GM18517 (cell line): ENCODE measurements around the gene NBEA.

ENCODE experiments used
- ATAC-seq: cut with Tn5 transposase; IDR thresholded peaks from one replicate; pipeline ENCODE4 v1.9.1; 2021; ENCODE audit warnings: mild to moderate bottlenecking, moderate library complexity; ENCODE audit not compliant: unreplicated experiment

Gene NBEA

DNA sequence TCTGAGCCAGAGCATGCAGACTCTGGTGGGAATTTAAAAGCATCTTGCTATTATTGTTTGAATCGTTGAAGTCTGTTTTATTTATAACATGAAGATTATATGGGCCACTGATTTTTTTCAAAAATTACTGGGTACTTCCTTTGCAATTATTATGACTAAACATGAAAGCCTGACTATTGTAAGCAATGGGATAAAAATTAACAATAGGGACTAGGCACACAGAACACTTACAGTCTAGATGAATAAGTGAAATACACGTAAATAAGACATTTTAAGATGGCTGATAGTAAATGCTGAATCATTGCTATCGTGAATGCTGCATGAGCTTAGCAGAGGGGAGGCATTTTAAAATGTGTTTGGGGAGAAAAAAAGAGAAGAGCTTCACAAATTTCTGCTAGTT lies 615.4 kb downstream of the NBEA start:
- ATAC-seq, result no peak

DNA sequence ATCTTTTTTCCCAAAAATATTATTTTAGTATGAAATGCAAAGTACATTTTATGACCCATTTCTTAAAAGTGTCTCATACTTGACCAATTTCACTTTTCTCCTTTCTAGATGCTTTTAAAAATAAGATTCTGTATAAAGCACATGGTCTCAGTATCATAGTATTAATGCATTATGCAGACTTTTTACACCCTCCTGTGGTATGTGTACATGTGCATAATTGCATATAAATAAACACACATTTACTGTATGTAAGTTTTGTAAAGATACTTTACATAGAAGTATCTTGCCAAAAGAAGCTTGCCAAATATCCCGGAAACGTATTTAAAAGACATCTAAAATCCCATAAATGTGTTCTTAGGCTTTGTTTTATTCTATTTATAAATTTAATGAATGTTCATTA lies 619.5 kb downstream of the NBEA start:
- no peak for ATAC-seq

DNA sequence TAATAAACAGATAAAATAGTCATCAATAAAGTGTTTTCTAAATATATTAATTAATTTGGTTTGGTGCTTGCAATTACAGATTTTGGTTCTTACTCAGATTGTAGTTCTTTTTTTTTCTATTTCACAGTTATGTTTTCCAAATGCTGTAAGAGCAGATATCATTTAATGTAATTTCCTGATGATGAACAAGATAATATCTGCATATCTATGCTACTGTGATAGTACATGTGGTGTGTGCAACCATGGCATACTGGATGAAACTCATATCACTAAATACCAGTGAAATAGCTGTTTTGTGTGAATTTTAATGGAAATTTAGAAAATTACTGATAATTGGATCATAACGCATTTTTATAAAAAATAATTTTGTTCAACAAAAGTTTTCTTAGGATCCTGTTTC lies 623.2 kb downstream of the NBEA start:
- no peak for ATAC-seq

DNA sequence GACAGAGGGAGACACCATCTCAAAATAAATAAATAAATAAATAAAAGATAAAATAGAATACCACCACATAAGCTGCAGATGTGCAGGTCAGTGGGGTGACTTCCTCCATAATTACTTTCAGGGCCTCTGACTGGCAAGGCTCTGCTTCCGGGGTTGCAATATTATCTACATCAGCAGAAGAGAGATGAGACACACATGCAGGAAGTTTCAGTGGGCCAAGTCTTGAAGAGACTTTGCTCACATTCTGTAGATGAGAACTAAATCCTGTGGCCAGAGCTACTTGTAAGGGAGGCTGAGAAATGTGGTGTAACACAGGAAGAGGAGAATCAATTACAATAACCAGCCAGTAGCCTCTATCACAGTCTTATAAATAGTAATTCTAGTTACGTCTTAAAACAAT lies 624.3 kb downstream of the NBEA start:
- ATAC-seq, result no peak

DNA sequence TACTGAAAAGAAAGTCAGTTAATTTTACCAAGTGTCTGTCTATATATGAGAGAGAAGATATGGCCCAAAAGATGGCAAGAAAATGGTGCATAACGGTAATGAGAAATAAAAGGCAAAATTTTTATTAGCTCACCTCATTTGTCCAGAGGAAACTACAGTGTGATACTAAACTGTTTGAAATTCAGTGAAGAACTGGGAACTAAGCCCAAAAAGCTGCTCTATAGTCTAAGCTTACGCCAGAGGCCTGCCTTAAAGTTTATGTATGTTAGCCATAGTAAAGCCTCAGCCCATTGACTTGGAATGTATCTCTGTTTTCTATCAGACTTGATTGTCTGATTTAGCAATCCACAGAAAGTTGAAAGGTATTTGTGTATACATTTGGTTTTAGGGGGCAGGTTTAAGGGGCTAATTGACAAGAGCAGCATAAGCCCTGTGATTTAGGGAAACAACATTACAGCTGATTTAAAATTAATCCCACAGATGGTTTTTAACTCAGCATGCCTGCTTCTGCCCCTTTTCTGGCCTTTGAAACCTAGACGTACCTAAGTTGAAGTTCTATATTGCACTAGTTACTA lies 625.4 kb downstream of the NBEA start:
- no peak for ATAC-seq

DNA sequence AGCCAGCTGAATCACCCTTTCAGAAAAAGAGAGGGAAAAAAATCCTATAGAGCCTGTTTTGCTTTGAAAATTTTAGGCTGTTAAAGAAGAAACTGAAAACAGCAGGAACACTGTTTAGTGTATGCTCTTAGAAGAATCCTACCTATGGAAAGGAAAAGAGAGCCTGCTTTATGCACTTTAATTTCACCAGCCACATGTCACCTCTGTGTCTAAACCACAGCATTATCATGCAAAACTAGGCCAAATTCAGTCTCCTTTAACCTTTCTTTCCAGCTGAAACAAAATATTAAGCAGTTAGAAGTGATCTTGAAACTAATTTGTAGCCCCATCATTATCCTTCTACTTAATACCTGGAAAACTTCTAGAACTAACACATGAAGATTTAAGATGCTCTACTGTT lies 631.6 kb downstream of the NBEA start:
- no peak for ATAC-seq

DNA sequence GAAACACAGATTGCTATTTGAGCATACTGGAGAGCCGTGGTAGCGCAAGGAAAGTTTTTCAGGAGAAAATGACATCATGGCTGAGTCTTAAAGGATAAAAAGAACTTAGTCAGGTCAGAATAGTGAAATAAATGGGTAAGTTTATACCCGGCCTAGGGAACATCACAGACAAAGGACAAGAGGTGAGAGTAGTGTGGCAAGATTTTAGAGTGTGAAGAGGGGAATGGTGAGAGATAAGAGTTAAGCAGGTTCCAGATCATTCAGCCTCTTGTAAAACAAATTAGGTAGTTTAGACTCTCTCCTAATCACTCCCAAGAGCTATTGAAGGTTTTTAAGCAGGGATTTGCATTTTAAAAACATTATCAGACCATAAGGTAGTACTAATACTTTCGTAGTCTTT lies 650.4 kb downstream of the NBEA start:
- ATAC-seq, result no peak

DNA sequence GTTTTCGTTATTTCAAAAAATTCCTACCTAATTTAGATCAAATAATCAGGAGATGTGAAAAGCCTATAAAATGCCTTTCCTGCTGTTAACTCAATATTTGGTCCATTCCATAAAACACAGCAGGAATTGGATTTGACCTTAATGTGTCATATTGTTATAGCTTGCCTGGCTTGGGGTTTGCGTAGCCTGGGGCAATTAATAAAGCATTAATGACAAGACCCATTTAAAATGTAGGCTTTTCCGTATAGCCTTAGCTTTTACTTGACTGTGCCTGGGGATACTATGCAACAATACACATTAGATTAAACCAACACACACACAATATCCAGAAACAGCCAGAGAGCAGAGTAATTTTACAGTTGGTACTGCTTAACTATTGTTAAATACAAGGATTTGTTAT lies 651.6 kb downstream of the NBEA start:
- no peak for ATAC-seq

DNA sequence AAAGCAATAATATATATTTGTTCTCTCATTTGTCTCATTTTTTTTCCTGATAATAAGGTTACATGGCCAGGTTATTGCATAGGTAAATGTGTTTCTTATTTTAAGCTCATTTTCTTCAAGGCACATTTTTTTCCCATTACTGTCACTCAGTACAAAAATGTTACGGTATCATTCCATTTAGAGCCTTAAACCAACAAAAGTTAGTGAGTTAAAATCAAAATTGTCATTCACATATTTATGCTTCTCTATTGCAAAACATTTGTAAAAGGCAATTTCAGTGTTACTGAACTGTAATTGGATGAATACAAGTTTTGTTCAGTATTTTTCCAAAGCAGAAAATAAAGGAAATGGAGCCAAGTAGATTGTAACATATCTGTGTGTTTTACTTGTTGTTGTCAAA lies 652.0 kb downstream of the NBEA start:
- ATAC-seq, result no peak

DNA sequence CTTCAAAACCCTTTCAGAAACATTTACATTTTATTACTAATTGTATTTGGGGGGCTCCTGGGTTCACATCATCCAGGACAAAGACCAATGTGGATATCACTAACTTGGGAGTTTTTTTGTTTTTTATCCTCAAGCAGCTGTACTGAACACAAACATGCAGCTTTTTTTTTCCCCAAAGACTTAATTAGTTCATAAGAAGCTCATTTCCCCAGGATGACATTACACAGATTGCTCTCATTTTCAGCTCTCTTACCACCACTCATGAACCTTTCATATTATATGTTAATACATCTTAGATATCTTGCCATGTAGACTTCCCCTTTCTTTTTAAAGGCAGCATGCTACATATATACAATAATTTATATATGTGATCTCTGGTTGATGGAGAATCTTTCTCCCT lies 653.1 kb downstream of the NBEA start:
- no peak for ATAC-seq

DNA sequence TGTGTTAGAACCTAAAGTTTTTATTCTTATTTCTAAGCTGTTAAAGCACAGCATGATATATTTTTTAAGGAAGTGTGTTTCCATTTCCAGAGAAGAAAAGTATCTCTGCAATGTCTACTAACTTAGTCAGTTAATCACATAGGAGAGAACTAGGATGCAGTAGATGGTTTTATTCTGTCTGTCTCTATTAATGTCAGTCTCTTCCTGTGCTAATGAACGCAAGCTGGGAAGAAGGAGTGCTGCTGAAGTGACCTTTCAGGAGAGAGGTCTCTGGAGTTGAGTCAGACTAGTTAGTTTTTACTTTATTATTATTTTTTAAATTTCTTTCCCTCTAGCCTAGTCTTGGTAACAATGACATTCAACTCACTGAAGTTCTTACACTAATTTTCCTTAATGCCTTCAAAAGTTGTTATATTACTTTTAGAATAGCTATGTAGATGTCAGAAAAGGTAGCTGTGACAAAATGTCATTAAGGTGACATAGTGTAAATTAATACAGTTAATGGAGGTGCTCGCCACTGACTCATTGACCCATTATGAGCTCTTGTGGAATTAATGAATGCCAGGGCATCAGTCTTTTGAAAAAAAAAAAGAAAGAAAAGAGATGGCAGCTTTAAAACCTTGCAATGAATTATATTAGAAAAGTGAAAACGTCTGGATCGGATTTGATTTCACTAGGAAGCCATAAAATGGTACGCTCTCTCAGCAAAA lies 654.4 kb downstream of the NBEA start:
- no peak for ATAC-seq

DNA sequence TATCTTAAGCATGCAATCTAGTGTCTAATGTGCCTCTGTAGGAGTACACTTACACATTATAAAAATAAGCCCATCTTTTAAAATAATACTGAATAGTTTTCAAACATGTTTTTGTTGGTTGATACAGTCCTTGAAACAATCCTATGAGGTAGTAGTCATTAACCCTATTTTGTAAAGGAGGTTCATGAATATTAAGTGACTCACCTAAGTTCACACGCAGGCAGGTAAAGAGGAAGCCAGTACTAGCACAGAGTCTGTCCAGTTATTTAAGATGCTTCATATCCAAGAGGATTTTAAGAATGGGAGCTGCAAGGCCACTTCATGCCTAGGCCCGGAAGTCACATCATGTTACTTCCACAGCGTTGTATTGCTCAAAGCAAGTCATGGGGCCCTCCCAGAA lies 655.4 kb downstream of the NBEA start:
- ATAC-seq, result no peak

DNA sequence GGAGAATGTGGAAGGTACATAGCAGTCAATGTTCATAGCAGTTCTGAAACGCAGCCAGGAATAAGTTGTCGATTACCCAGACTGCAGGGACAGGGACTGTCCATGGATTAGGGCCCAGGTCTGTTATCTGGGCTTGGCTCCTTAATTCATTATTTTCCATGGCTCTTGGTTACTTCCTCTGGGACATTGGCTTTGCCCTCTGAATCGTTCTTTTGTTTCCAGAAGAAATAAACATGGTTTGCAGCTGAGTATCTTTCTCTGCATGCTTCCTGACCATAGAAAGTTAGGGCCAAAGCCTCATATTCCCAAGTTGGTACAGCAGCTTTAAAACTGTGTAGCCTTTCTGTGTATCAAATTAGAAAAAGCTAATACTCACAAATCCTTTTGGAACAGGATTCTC lies 656.2 kb downstream of the NBEA start:
- ATAC-seq, result no peak

DNA sequence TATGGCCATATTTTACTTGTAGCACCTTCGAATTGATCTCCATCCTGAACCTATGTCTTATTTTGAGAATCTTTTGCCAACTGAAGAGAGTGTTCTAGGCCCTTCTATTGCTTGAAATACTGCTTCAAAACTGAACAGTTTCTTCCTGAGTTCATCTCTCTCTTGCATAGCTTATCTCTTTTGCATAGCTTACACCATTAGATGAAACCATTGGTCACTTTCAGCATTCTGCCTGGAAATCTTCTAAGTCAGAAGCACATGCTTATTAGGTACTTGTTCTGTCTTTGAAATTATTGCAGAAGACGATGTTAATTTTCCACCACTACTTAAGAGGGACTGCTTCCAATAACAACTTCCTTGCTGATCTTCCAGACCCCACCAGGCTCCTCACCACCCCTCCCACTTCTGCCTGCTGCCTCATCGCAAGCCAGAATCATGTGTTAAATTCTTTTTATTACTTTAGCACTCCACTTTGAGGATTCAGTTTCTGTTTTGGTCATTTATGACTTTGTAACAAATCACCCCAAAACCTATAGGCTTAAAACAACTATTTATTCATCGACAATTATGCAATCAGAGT lies 656.8 kb downstream of the NBEA start:
- no peak for ATAC-seq

DNA sequence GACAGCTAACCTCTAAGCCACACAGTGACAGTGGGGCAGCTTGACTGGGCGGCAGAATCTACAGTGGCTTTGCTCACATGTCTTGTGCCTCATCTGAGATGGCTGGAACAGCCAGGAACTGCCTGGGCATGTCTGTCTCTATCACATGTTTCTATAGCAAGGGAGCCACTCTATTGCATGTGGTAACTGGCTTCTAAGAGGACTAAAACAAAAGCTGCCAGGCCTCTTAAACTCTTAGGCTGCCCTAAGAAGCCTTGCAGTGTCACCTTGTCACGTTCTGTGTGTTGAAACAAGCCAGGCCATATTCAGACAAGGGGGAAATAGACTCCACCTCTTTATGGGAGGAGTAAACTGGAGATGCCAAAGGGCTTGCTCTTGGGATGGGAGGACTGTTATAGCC lies 657.3 kb downstream of the NBEA start:
- no peak for ATAC-seq

DNA sequence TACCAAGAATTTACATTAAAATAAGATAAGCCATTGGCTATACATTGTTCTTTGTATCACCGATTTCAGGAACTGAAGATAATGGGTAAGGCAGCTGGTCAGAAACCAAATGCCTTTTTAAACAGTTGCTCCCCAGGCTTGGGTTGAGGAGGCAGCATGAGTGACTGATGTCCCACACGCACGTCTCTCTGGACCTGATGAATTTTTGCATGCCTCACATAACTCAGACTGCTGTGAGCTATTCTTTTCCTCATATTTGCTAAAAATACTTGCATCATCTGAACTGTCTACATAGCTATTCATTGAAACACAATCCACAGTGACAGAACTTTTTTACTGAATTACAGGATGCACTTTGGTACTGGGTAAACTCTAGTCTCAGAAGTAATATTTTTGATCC lies 658.1 kb downstream of the NBEA start:
- ATAC-seq, result no peak

DNA sequence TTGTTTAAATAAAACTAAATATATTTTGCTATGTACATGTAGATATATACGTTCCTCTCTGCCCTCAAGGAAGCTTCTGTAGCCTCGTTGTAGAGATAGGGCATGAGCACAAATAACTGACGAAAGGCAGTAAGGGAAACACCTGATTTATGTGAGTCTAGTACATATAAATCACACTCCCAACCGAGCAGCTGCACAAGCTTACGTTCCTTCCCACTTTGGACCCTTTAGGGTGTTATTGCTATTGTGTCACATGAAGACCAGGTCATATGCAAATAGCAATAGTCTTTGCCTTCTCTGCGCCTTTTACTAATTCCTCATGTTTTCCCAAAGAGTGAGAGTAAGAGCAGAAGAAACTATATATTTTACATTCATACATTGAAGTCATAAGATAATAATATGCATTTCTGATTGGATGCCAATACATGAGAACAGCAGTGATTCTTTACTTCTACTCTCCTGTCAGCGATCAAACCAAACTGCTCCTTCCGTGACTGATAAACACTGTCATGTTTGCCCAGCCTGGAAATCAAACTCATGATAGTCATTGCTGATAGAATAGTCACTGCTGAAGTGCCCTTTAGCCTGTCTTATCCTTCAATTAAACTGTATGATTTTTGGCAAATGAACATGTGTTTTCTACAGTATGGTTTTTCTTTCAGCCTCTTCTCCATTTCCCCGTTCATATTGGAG lies 661.7 kb downstream of the NBEA start:
- no peak for ATAC-seq

DNA sequence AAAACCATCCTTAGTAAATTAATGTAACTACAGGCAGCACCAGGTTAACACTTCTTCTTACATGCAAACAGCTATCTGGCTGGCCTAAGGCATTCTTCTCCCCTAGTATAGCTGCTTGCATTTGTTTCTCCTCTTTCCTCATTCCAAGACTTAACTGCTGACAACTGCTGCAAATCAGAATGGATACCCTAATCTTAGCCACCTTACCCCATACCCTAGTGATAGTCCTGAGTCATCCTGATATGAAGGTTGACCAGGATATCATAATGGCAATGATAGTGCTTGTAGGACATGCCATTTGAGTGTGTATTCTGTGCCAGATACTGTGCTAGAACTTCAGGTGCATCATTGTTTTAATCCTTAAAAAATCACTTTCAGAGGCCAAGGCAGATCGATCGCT lies 672.6 kb downstream of the NBEA start:
- ATAC-seq, result no peak

DNA sequence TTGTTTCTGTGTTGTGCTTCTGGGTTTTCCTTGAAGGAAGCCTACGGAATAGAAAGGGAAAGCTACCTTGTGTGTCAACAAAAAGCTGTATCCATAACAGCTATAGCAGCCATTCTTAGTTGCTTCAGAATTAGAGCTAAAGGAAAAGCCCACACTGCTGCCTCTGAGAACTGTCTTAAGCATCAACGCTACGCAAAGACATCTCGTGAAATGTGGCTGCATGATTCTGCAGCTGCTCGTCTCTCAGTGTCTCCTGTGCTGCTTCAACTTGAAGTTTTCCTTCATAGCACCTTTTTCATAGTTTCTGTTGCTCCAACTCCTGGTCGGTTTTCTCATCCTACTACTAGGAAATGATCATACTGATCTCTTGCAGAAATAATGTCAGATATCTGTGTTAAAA lies 675.4 kb downstream of the NBEA start:
- no peak for ATAC-seq

DNA sequence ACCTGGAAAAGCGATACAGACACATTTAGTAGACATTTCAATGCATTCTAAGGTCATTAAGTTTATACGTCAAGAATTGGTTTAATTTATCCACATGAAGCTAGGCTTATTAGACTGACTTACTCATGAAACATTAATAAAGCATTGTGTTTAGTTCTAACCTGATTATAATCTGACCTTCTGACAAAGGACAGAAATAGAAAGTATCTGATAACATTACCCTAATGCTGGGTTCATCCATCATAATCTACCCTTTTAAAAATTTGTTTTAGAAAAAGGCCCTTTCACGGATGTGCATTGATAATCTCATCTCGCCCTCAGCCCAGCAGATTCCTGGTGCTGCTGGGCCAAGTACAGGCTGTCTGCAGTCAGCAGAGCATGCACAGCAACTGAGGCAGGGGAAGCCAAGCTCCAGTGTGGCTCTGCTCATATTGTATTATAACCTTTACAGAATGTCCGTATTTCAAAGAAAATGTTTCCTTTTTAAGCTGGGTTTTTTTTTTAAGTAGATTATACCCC lies 676.6 kb downstream of the NBEA start:
- no peak for ATAC-seq

DNA sequence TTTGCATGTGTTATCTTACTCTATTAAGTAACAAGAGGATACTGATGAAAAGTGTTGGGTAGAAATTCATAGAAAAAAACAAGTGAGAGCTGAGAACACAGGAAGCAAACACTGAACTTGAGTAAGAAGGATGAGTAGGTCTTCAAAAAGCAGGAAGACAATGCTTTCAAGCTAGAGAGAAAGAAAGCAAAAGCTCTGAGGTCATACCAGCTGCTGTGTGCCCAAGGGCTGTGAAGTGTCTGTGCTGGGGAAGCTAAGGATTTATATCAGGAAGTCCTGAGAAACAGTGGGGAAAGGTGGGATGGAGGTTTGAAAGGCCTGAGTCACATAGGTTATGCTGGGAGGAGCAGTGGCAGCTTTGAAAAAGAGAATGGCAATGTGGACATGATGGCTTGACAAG lies 679.9 kb downstream of the NBEA start:
- no peak for ATAC-seq

DNA sequence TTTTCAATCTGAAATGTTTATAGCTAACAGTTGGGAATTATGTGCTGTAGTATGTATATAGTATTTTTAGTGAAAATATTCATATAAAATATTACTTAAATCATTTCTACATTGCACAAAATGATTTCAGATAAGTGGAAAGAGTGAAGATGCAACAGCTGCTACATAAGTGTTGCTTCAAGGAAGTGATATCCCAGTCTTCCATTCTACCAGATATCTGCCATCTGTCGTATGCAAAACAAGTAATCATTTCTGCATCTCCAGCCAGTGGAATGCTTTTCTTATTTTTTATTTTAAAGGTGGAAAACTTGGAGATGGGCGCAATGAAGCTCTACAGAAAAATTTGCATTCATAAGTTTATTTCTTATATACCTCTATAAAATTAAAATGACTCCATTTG lies 687.0 kb downstream of the NBEA start:
- no peak for ATAC-seq
